Islet of Langerhans (tissue), 1 donor: ENCODE results near the gene RMI2.

Experiments used
- FAIRE-seq: peaks from one replicate; lab custom pipeline; 2011; peaks lifted over from hg19 to GRCh38; lab: Jason Lieb, UNC

Gene RMI2

DNA sequence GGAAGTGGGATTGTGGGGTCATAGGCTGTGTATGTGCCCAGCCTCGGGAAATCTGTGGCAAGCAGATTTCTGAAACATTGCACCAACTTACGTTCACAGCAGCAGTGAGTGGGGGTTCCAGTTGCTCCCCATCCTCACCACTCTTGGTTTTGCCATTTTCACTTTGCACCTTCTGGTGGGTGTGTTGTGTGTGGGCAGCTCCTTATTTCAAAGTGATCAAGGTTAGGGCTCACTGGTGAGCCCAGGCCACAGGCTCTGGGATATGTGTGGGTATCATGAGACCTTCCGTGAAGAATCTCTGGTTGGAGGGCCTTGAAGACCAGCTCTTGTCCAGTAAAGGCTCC, 34.7 kb upstream of the RMI2 start:
- no peak for FAIRE-seq

DNA sequence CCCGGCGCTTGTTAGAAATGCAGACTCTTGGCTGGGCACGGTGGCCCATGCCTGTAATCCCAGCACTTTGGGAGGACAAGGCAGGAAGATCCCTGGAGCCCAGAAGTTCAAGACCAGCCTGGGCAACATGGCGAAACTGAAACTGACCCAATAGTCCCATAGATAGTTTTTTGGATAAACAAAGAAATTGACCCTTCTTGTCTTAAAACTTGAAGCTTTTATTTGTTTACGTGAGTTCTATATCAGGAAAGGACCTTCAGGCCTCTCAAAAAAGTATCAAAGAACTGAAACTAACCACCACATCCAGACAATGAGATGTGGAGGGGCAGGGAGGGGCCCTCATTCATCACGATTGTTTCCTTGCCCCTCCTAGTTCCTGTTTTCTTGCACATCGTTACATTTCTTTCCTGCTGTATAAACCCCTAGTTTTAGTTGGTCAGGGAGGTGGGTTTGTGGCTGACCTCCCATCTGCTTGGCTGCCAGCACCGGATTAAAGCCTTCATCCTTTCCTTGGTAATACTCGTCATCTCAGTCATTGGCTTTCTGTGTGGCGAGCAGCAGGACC, 34.2 kb upstream of the RMI2 start:
- FAIRE-seq = no peak

DNA sequence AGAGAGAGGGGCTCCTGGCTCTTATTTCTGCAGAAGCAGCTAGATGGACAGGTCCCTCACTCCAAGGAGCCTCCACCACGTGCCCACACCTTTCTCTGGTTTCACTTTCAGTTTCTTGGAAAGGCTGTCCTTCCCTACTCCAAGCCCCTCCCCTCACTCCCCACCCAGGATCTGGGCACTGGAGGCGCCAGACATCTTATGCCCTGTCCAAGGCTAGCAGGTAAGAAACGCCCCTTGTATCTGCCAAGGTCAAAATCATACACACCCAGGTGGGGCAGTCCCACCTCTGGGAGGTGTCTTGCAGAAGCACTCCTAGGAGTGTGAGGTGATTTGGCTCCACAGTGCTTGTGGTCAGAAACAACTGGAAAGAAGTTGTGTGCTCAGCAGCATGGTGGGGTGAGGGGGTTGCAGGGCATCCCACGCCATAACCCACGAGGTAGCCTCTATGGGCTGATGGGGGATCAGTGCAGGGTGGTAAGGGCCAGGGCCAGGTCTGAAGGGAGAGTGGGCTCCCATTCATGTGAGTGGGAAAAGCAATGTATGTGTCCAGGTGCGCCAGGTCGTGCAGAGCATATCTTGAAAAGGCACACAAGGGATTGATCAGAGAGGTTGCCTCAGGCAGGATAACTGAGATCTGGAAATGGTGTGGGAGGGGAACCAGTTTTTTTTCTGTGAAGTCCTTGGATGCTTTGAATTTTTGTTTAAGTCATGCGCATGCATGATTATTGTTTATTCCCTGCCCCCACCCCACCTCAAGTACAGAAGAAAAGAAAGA, 32.4 kb upstream of the RMI2 start:
- no peak for FAIRE-seq

DNA sequence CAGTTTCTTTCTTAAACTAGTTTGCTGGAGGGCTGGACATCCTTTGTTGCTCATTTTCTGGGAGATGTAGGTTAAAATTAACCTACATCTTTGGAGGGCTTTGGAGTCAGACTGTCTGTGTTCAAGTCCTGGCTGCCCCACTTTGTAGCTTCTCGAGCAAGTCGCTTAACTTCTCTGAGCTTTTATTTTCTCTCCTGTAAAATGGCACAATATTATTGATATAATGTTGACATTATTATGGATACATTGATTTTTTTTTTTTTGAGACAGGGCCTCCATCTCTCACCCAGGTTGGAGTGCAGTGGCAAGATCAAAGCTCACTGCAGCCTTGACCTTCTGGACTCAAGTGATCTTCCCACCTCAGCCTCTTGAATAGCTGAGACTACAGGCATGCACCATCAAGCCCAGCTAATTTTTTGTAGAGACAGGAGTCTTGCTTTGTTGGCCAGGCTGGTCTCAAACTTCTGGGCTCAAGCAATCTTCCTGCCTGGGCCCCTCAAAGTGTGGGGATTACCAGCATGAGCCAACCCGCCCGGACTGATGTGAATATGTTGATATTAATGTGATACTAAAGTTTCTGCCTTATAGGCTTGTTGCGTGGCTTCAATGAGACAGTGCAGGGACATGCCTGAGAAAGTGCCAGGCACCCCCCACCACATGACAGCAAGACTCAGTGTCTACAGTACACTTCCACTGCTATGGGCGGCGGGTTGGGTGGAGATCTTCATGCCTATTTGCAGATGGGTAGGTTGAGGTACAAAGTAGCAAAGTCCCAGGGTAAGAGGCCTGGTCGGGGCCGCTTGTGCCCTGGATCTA, 31.6 kb upstream of the RMI2 start:
- FAIRE-seq = no peak

DNA sequence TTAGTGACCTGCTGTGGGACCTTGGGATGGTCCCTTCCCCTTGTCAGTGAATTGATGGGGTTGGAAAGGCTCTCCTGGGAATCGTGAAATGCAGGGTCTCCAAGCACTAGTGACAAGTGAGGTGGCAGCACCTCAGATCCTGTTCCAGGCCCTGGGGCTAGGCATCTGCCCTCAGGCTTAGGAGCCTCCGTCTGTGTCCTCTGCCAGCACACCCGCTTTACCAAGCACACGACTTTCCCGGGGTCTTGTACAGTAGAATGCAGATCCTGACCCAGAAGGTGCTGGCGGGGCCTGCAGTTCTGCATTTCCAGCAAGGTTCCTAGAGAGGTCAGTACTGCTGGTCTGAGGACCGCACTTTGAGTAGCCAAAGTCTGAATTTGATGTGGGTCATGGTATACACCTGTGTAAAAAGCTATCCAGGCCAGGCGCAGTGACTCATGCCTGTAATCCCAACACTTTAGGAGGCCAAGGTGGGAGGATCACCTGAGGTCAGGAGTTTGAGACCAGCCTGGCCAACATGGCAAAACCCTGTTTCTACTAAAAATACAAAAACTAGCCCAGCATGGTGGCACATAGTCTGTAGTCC, 30.9 kb upstream of the RMI2 start:
- FAIRE-seq = no peak

DNA sequence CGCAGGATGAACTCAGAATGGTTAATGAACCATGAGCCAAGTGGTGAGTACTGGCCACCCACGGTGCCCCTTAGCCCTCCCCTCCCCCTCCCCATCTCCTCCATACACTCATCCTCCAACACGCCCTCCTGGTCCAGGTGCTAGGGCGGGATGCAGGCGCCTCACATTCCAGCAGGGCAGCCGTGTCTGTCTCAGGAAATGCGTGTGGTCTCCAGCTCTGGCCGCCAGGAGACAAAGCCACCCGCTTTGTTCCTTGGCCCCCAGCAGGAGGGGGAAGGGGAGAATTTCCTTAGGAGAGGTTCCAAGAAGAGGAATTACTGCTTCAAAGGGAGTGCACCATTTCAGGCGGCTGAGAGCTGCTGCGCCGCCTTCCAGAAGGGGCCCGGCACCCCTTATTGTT, 29.7 kb upstream of the RMI2 start:
- no peak for FAIRE-seq

DNA sequence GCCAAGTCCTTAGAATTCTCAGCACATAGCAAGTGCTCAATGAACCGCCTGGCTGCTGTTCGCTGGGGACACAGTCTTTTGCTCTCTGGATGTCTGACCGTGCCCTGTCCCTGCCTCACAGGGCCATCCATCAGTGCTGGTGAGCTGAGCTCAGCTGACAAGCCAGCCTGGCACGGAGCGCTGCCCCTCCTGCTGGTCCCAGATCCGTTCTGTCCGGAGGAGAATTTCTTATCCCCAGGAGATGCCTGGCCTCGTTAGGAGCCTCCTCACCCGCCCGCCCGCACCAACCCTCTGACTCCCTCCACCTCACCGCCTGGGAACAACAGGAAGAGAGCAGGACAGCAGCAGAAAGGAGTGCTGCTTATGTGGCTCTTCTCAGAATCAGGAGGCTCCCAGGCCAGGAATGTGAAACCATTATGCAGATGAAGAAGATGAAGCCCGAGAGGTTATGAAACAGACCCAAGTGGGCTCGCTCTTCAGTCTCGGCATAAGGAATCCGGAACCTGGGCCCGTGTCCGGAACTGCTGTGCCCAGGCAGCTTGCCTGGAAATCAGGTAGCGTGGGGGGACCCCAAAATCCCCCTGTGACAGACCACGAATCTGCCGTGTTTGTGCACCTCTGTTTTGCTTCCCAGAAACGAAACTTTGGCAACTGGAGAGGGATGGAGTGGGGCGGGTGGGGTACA, 28.8 kb upstream of the RMI2 start:
- FAIRE-seq = no peak

DNA sequence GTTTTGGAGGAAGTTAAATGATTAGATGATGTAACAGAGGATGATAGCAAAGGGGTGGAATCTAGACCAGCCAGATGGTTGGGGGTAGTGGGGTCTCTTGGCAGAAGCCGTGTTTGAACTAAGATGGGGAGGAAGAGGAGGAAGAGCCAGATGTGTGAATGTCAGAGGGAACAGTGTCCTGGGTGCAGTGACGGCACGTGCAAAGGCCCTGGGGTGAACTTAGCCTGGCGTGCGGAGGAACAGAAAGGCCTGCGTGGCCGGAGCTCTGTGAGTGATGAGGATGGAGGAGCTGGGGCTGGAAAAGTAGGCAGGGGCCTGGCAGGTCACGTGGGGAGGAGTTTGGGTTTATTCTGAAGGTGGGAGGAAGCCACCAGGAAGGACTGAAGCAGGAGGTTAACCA, 26.4 kb upstream of the RMI2 start:
- no peak for FAIRE-seq

DNA sequence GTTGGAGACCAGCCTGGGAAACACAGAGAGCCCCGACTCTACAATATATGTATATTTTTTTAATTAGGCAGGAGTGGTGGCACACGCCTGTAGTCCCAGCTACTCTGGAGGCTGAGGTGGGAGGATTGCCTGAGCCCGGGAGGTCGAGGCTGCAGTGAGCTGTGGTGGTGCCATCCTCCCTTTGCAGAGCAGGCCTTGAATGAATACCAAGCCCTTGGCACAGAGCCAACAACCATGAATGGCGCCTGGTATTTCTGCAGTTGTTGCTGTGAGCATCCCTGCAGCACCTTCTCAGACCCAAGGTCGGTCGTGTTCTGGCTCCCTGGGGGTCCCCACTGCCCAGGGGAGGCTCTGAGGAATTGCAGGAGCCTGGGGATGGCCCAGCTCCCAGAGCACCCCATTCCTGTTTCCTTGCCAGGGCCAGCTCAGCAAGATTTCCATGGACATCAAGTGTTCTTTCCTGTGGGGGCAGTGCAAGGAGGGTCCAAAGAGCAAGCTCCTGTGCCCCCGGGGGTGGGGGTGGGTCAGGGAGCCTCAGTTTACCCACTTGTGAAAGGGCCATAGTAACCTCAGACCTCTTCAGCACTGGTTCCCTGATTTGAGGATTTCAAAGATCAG, 25.6 kb upstream of the RMI2 start:
- no peak for FAIRE-seq

DNA sequence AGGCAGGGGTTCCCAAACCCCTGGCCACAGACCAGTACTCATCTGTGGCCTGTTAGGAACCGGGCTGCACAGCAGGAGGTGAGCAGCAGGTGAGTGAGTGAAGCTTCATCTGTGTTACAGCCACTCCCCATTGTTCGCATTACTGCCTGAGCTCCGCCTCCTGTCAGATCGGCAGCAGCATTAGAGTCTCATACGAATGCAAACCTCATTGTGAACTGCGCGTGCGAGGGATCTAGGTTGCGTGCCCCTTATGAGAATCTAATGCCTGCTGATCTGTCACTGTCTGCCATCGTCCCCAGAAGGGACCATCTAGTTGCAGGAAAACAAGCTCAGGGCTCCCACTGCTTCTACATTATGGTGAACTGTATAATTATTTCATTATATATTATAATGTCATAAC, 25.1 kb upstream of the RMI2 start:
- FAIRE-seq = no peak

DNA sequence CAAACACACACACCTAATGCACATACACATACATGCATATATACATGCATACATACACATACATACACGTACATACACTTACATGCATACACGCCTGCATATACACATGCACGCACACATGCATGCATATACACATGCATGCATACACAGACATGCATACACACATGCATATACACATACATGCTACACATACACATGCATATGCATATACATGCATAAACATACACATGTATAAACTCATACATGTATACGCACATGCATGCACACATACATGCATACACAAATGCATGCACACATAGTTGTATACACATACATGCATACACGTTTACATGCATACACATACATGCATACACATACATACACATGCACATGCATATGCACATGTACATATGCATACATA, 23.6 kb upstream of the RMI2 start:
- no peak for FAIRE-seq

DNA sequence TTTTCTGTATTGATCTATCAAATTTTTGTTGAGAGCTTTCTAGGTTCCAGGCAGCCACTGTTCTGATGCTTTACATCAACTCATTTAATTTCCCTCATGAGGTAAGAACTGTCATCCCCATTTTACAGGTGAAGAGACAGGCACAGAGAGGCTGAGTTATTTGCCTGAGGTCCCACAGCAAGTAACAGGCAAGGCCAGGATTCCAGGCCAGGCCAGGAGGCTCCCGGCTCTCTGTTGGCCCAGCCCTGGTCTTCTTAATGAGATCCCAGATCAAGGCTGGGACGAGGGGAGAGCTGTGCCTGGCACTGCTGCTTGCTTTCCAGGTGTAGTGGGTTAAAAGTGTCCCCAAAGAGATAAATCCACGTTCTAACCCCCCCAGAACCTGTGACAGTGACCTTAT, 22.4 kb upstream of the RMI2 start:
- FAIRE-seq = no peak

DNA sequence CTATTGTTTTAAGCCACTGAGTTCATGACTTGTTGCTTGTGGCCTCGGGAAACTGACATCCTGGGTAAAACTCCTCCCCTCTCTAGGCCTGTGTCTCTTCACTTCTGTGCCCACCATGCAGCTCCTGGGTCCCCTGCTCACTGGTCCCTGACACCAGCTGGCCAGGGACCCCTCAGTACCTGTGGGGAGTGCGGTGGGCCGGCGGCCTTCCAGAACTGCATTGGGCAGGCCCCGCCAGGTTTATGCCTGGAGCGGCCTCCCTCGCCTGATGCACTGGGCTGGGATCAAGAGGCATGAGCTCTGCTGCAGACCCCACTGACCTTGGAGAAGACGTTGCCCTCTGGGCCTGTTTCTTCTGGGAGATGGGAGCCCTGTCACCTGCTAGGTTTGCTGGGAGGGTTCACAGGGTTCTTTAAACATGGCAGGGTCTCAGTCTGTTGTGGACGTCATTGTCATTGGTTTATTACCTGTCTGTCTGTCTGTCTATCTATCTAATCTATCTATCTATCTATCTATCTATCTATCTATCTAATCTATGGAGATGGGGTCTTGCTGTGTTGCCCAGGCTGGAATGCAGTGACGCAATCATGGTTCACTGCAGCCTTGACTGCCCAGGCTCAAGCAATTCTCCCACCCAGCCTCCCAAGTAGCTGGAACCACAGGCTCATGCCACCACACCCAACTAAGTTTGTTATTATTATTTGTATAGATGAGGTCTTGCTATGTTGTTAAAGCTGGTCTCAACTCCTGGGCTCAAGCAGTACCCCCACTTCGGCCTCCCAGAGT, 21.5 kb upstream of the RMI2 start:
- FAIRE-seq = no peak

DNA sequence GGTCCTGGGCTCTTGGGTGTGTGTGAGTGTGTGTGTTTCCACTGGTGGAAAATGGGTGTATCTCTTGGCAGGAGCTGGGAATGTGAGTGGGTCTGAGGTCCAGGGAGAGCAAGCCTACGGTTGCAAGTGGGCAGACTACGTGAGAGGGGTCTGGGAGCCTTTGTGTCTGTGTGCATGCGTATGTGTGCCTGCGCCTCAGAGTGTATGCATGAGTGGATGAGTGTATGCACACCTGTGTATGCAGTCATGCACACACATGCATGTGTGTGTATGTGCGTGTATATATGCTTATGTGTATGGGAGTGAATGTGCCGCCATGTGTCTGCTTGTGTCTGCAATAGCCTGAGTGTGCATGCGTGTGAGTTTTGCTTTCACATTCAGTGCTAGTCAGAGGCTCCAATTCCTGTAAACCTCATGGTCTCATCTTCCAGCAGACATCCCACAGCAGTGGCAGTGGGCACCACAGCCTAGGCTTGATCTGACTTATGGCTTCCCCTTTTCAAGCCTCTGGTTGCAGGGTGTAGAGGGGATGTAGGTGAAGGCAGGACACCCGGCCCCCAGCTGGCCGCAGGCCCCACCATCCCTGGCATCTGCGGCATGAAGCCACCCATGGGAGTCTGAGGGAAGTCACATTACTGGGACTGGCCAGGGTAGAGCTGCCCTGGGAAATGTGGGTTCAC, 19.7 kb upstream of the RMI2 start:
- no peak for FAIRE-seq

DNA sequence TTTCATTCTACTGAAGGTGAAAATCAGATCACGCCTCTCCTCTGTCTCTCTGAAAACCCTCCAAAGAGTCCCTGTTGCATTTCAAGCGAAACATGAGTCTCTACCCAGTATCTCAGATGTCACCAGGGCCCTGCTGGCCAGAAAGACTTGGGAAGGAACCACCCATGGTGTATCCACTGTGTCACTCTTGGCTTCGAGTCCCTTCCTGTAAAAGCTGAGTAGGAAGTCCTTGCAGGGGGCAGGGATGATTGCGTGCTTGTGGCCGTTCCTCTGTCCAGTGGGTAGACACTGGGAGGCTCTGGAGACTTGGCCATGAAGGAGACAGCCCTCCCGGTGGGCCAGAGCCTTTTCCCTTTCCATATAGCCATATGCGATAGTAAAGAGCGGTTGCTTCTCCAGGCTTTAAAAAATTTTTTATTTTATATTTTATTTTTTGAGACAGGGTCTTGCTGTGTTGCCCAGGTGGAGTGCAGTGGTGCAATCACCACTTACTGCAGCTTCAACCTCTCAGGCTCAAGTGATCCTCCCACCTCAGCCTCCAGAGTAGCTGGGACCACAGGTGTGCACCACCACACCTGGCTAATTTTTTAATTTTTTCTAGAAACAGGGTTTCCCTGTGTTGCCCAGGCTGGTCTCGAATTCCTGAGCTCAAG, 19.0 kb upstream of the RMI2 start:
- FAIRE-seq = no peak

DNA sequence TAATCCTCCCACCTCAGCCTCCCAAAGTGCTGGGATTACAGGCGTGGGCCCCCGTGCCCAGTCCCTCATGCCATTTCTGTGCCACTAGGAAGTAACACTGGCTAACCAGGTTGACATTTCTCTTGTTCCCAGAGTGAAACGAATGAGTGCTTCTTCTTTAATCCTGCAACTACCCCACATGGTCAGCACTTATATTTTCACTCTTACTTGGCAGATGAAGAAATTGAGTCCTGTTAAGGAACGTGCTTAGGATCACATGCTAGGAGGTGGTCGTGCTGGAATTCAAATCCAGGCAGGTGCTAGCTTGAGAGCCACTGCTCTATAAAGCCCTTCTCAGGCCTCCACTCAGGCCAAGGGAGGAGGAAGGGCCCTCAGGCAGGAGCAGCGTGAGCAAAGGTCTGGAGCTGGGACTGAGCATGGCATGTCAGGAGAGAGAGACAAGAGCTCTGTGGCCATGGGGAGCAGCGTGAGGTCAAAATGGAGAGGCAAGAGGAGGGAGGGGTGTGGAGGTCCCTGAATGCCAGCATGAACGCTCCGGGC, 18.5 kb upstream of the RMI2 start:
- FAIRE-seq = no peak

DNA sequence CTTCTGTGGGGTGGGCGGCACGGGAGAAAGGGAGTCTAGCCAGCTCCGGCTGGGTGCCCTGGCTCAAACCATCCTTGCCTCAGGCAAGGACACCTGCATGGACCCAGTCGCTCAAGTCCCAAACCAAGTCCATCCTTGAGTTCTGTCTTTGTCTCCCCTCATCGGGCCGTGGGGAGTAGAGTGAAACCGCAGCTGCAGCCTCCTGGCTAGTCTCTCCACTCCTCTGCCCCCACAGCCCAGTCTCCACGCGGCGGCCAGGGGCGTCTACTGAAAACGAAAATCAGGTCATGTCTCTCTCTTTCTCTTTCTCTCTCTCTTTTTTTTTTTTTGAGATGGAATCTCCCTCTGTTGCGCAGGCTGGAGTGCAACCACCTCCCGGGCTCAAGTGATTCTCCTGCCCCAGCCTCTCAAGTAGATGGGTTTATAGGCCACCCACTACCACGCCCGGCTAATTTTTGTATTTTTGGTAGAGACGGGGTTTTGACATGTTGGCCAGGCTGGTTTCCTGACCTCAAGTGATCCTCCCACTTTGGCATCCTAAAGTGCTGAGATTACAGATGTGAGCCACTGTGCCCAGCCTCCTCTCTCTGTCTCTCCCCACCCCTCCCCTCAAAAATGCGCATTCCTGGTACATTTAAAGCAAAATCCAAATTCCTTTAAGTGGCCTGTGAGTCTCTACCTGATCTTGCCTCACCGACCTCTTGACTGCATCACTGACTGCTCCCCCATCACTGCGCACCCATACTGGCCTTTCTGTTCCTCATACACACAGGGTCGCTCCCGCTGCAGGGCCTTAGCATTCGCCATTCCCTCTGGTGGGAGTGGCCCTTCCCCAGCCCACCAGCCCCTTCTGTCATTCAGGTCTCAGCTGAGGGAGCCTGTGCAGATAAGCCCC, 17.7 kb upstream of the RMI2 start:
- FAIRE-seq = no peak

DNA sequence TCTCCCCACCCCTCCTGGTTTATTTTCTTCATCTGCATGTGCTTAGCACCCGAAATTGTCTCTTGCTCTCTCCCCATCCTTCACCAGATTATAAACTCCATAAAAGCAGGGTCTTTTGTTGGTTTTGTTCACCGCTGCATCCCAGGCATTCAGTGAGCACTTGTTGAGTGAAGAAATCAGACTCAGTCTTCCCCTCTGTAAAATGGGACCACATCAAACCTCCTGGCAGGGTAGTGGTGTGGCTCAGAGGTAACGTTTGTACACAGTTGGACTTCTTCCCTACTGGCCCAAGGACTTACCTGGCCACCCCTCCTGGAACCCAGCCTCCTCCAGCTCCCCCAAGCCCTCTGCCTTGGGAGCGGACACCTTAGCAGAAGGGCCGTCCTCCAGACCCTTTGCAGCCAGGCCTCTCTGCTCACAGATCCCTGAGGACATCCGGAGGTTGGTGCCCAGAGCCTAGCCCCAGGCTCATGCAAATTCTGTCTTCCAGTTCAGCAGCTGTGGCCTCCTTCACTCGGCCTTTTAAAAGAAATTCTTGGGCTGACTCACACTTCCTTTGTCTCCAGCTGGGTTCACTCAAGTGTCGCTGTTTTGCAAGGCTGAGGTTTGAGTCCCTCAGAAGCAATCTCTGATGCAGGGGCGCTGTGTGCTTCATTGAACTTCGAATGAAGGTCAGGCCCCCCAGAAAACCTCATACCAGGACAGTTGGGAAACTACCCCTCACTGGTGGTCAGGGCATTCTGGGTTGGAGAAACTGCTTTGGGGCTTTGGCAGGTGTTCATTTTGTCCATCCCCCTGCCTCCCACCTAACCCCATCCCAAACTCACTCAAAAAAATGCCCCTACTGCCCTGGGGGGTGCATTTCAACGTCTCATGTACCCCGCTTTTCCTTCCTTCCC, 16.8 kb upstream of the RMI2 start:
- no peak for FAIRE-seq
